Neural progenitor cell (in vitro differentiated cells): ENCODE data around the gene DPYD. TPM values are rescaled to one million over a fixed set of nuclear protein-coding genes. Genes with fewer than 3 reads are reported as not detected.

Source experiments
- DNase-seq: peaks from one replicate; pipeline ENCODE4 v3.0.0-alpha.2; 2016; ENCODE audit warnings: low spot score
- H2AFZ ChIP-seq: fragments of 200-600 bp; sonication (generic); replicated peaks from 2 replicates; pipeline ENCODE4 v1.6.1; 2016; ENCODE audit warnings: antibody characterized with exemption
- H3F3A ChIP-seq: fragments of 200-600 bp; sonication (generic); 2 replicates; pipeline ENCODE4 v1.6.1; 2016; ENCODE audit warnings: antibody characterized with exemption, low read depth
- H3K27ac ChIP-seq: fragments of 200-600 bp; sonication (generic); 2 replicates; pipeline ENCODE4 v1.5.1; 2016; ENCODE audit warnings: mild to moderate bottlenecking
- H3K27me3 ChIP-seq: fragments of 200-600 bp; sonication (generic); 2 replicates; pipeline ENCODE4 v1.6.1; 2016; ENCODE audit warnings: mild to moderate bottlenecking, moderate library complexity
- H3K36me3 ChIP-seq: fragments of 200-600 bp; sonication (generic); 2 replicates; pipeline ENCODE4 v1.5.1; 2016
- H3K4me1 ChIP-seq: fragments of 200-600 bp; sonication (generic); 2 replicates; pipeline ENCODE4 v1.6.1; 2016; ENCODE audit warnings: mixed run types
- H3K4me2 ChIP-seq: fragments of 200-600 bp; sonication (generic); 2 replicates; pipeline ENCODE4 v1.6.1; 2016
- H3K4me3 ChIP-seq: fragments of 200-600 bp; sonication (generic); 2 replicates; pipeline ENCODE4 v1.5.1; 2016
- H3K79me2 ChIP-seq: fragments of 200-600 bp; sonication (generic); 2 replicates; pipeline ENCODE4 v1.6.1; 2016; ENCODE audit warnings: low read depth
- H3K9ac ChIP-seq: fragments of 200-600 bp; sonication (generic); 2 replicates; pipeline ENCODE4 v1.6.1; 2016
- H3K9me3 ChIP-seq: fragments of 200-600 bp; sonication (generic); 2 replicates; pipeline ENCODE4 v1.5.1; 2016; ENCODE audit warnings: low read depth
- H4K20me1 ChIP-seq: fragments of 200-600 bp; sonication (generic); 2 replicates; pipeline ENCODE4 v1.6.1; 2016; ENCODE audit warnings: low read depth
- H3K27ac Mint-ChIP-seq: 3 replicates; pipeline ENCODE4 v1.8.0; 2021; ENCODE audit warnings: mixed read lengths
- H3K27me3 Mint-ChIP-seq: 2 replicates; pipeline ENCODE4 v1.8.0; 2022; ENCODE audit warnings: low read depth, mild to moderate bottlenecking, inconsistent platforms, moderate library complexity, mixed read lengths; ENCODE audit not compliant: insufficient read depth
- H3K36me3 Mint-ChIP-seq: 3 replicates; pipeline ENCODE4 v1.8.0; 2021; ENCODE audit warnings: mixed read lengths
- H3K4me1 Mint-ChIP-seq: 3 replicates; pipeline ENCODE4 v1.8.0; 2021; ENCODE audit warnings: mixed read lengths
- H3K4me3 Mint-ChIP-seq: 3 replicates; pipeline ENCODE4 v1.8.0; 2021; ENCODE audit warnings: mild to moderate bottlenecking, moderate library complexity, mixed read lengths
- H3K9me3 Mint-ChIP-seq: 3 replicates; pipeline ENCODE4 v1.8.0; 2020; ENCODE audit warnings: mixed read lengths
- CTCF ChIP-seq: fragments of 200-600 bp; sonication (generic); IDR thresholded peaks from 2 replicates; pipeline ENCODE4 v1.5.1; 2017; ENCODE audit warnings: antibody characterized with exemption, mild to moderate bottlenecking
- EZH2 ChIP-seq: fragments of 200-600 bp; sonication (generic); IDR thresholded peaks from 2 replicates; pipeline ENCODE4 v1.6.1; 2017; ENCODE audit warnings: antibody characterized with exemption, mild to moderate bottlenecking, moderate library complexity
- EZH2phosphoT487 ChIP-seq: fragments of 200-600 bp; sonication (generic); IDR thresholded peaks from 2 replicates; pipeline ENCODE4 v1.6.1; 2017; ENCODE audit warnings: antibody characterized with exemption
- total RNA-seq: library from RNA; depleted of rRNA; stranded (reverse); fragments of >200 nt; gene quantifications from 2 replicates; pipeline ENCODE4 v1.2.3, GENCODE V29; 2015; ENCODE audit warnings: low replicate concordance

Gene DPYD
- total RNA-seq, 1 donor from 2014 or later: 0.43 TPM

GRCh38 chr1:97943354-97943753 lies 22.5 kb upstream of the DPYD start:
- Mint-ChIP-seq H3K27ac (no peak overlapping the region), H3K27me3 (no peaks in the 10 kb centered on the region), H3K36me3 (no peaks in the 10 kb centered on the region), H3K4me3 (no peak overlapping the region), H3K9me3 (no peaks in the 10 kb centered on the region), H3K4me1 (no peaks in the 10 kb centered on the region)
- DNase-seq: no peak
- H3K9ac ChIP-seq: no peak overlapping the region
- no peak overlapping the region for H2AFZ ChIP-seq
- H4K20me1 ChIP-seq: no peaks in the 10 kb centered on the region
- H3K4me3 ChIP-seq: no peak overlapping the region
- H3K27me3 ChIP-seq: no peaks in the 10 kb centered on the region
- no peaks in the 10 kb centered on the region for H3K36me3 ChIP-seq
- no peaks in the 10 kb centered on the region for H3K9me3 ChIP-seq
- no peak overlapping the region for H3K4me2 ChIP-seq
- no peaks in the 10 kb centered on the region for H3K79me2 ChIP-seq
- H3K4me1 ChIP-seq: no peaks in the 10 kb centered on the region
- TF ChIP-seq EZH2 (no peak), CTCF (no peak), EZH2phosphoT487 (no peak)
- H3K27ac ChIP-seq: no peak overlapping the region
- H3F3A ChIP-seq: no peaks in the 10 kb centered on the region

GRCh38 chr1:97942161-97943123 lies 21.6 kb upstream of the DPYD start:
- no peak overlapping the region for H3K9ac ChIP-seq
- H3K36me3 Mint-ChIP-seq: no peaks in the 10 kb centered on the region
- H3K4me2 ChIP-seq: no peak overlapping the region

GRCh38 chr1:97938285-97938642 lies 17.4 kb upstream of the DPYD start:
- Histone ChIP-seq H4K20me1 (no peaks in the 10 kb centered on the region), H3K4me2 (no peak overlapping the region), H3K27me3 (no peaks in the 10 kb centered on the region), H3F3A (no peaks in the 10 kb centered on the region), H2AFZ (no peak overlapping the region), H3K79me2 (no peaks in the 10 kb centered on the region), H3K36me3 (no peaks in the 10 kb centered on the region), H3K9me3 (no peaks in the 10 kb centered on the region), H3K4me3 (no peak overlapping the region), H3K4me1 (peaks cover 5% of the 10 kb centered on the region), H3K27ac (no peak overlapping the region), H3K9ac (no peak overlapping the region)
- Mint-ChIP-seq H3K27me3 (peaks cover 4% of the 10 kb centered on the region), H3K4me1 (peaks cover 14% of the 10 kb centered on the region), H3K36me3 (no peaks in the 10 kb centered on the region), H3K9me3 (no peaks in the 10 kb centered on the region), H3K27ac (no peak overlapping the region), H3K4me3 (no peak overlapping the region)
- TF ChIP-seq EZH2phosphoT487 (no peak), EZH2 (no peak), CTCF (no peak)
- DNase-seq: no peak

More at GRCh38 chr1:97942161-97943123, 21.6 kb upstream of the DPYD start:
- Histone ChIP-seq H3K9me3 (no peaks in the 10 kb centered on the region), H3F3A (no peaks in the 10 kb centered on the region), H2AFZ (no peak overlapping the region), H3K79me2 (no peaks in the 10 kb centered on the region), H3K4me1 (no peaks in the 10 kb centered on the region), H3K27ac (no peak overlapping the region), H3K27me3 (no peaks in the 10 kb centered on the region), H3K36me3 (no peaks in the 10 kb centered on the region), H3K4me3 (no peak overlapping the region), H4K20me1 (no peaks in the 10 kb centered on the region)
- Mint-ChIP-seq H3K4me1 (no peaks in the 10 kb centered on the region), H3K9me3 (no peaks in the 10 kb centered on the region), H3K27me3 (no peaks in the 10 kb centered on the region), H3K4me3 (no peak overlapping the region), H3K27ac (no peak overlapping the region)
- TF ChIP-seq CTCF: no peak
- DNase-seq: no peak
